GM23338 (cell line): Measurements from ENCODE around the gene FLT3. TPM values are rescaled to one million over a fixed set of nuclear protein-coding genes. Genes with fewer than 3 reads are reported as not detected.
A peak's percentile ranks its signal among the peaks of the same experiment; 100 is the strongest.

Experiments used
- ATAC-seq: fragments of 200-7000 bp; cut with Tn5 transposase; 3 replicates; pipeline ENCODE4 v1.9.1; 2020
- DNase-seq: peaks from one replicate; pipeline ENCODE4 v3.0.0-alpha.2; 2015; ENCODE audit warnings: low spot score
- H2AFZ ChIP-seq: fragments of 200-600 bp; sonication (generic); 2 replicates; pipeline ENCODE4 v1.8.0; 2016; ENCODE audit warnings: antibody characterized with exemption, mild to moderate bottlenecking, moderate library complexity
- H3F3A ChIP-seq: fragments of 200-600 bp; sonication (generic); replicated peaks from 2 replicates; pipeline ENCODE4 v1.8.0; 2017; ENCODE audit warnings: antibody characterized with exemption, mixed run types, low read depth
- H3K27ac ChIP-seq: fragments of 200-600 bp; sonication (generic); 2 replicates; pipeline ENCODE4 v1.6.1; 2016; ENCODE audit warnings: low read depth
- H3K27me3 ChIP-seq: fragments of 200-600 bp; sonication (generic); 2 replicates; pipeline ENCODE4 v1.8.0; 2016; ENCODE audit warnings: mild to moderate bottlenecking, mixed run types, moderate library complexity; ENCODE audit not compliant: insufficient read depth
- H3K36me3 ChIP-seq: fragments of 200-600 bp; sonication (generic); 2 replicates; pipeline ENCODE4 v1.8.0; 2016; ENCODE audit warnings: mild to moderate bottlenecking; ENCODE audit not compliant: insufficient read depth
- H3K4me1 ChIP-seq: fragments of 200-600 bp; sonication (generic); 2 replicates; pipeline ENCODE4 v1.8.0; 2016; ENCODE audit warnings: mild to moderate bottlenecking, moderate library complexity; ENCODE audit not compliant: insufficient read depth
- H3K4me2 ChIP-seq: fragments of 200-600 bp; sonication (generic); 2 replicates; pipeline ENCODE4 v1.7.1; 2017; ENCODE audit warnings: mixed run types
- H3K4me3 ChIP-seq: fragments of 200-600 bp; sonication (generic); 2 replicates; pipeline ENCODE4 v1.6.1; 2016; ENCODE audit warnings: mixed run types
- H3K79me2 ChIP-seq: fragments of 200-600 bp; sonication (generic); replicated peaks from 2 replicates; pipeline ENCODE4 v1.8.0; 2017; ENCODE audit warnings: mild to moderate bottlenecking; ENCODE audit not compliant: insufficient read depth
- H3K9me2 ChIP-seq: fragments of 200-600 bp; sonication (generic); 2 replicates; pipeline ENCODE4 v1.8.0; 2017; ENCODE audit not compliant: insufficient read depth
- H4K20me1 ChIP-seq: fragments of 200-600 bp; sonication (generic); replicated peaks from 2 replicates; pipeline ENCODE4 v1.8.0; 2017; ENCODE audit warnings: mild to moderate bottlenecking; ENCODE audit not compliant: insufficient read depth
- H3K27ac Mint-ChIP-seq: 2 replicates; pipeline ENCODE4 v1.8.0; 2020; ENCODE audit warnings: inconsistent platforms, mild to moderate bottlenecking, moderate library complexity, mixed read lengths
- H3K27me3 Mint-ChIP-seq: 3 replicates; pipeline ENCODE4 v1.8.0; 2022; ENCODE audit warnings: low read depth, mild to moderate bottlenecking, moderate library complexity, mixed read lengths, inconsistent platforms; ENCODE audit not compliant: insufficient read depth, poor library complexity
- H3K36me3 Mint-ChIP-seq: 3 replicates; pipeline ENCODE4 v1.8.0; 2021; ENCODE audit warnings: low read depth, mild to moderate bottlenecking, inconsistent platforms, moderate library complexity, mixed read lengths
- H3K4me1 Mint-ChIP-seq: 3 replicates; pipeline ENCODE4 v1.8.0; 2020; ENCODE audit warnings: mild to moderate bottlenecking, inconsistent platforms, mixed read lengths
- H3K4me3 Mint-ChIP-seq: 3 replicates; pipeline ENCODE4 v1.8.0; 2021; ENCODE audit warnings: moderate library complexity, mild to moderate bottlenecking, inconsistent platforms, mixed read lengths
- H3K9me3 Mint-ChIP-seq: 3 replicates; pipeline ENCODE4 v1.8.0; 2020; ENCODE audit warnings: moderate library complexity, mild to moderate bottlenecking, inconsistent platforms, mixed read lengths
- CREB1 ChIP-seq: fragments of 250-450 bp; sonication (Bioruptor Pico); IDR thresholded peaks from 2 replicates; pipeline ENCODE4 v1.5.0; 2020; ENCODE audit warnings: low read depth, mild to moderate bottlenecking, moderate library complexity
- ETS1 ChIP-seq: IDR thresholded peaks from 2 replicates; pipeline ENCODE4 v1.6.1; 2016; ENCODE audit warnings: antibody characterized with exemption
- EZH2 ChIP-seq: fragments of 200-600 bp; sonication (generic); IDR thresholded peaks from one replicate; pipeline ENCODE4 v1.8.0; 2017; ENCODE audit warnings: antibody characterized with exemption, mild to moderate bottlenecking, low read depth; ENCODE audit not compliant: unreplicated experiment
- EZH2phosphoT487 ChIP-seq: fragments of 200-600 bp; sonication (generic); IDR thresholded peaks from one replicate; pipeline ENCODE4 v1.8.1; 2018; ENCODE audit warnings: antibody characterized with exemption; ENCODE audit not compliant: unreplicated experiment
- JUNB ChIP-seq: IDR thresholded peaks from one replicate; pipeline ENCODE4 v1.6.1; 2016; ENCODE audit warnings: antibody characterized with exemption; ENCODE audit not compliant: unreplicated experiment
- NANOG ChIP-seq: IDR thresholded peaks from 2 replicates; pipeline ENCODE4 v1.6.1; 2016; ENCODE audit warnings: antibody characterized with exemption, borderline replicate concordance
- POLR2AphosphoS5 ChIP-seq: IDR thresholded peaks from 2 replicates; pipeline ENCODE4 v1.6.1; 2016; ENCODE audit warnings: antibody characterized with exemption, low read depth
- STAT1 ChIP-seq: IDR thresholded peaks from one replicate; pipeline ENCODE4 v1.6.1; 2016; ENCODE audit warnings: antibody characterized with exemption; ENCODE audit not compliant: unreplicated experiment
- ZNF114 ChIP-seq: fragments of 250-450 bp; sonication (Bioruptor Pico); IDR thresholded peaks from 2 replicates; pipeline ENCODE4 v1.5.0; 2020; ENCODE audit warnings: mild to moderate bottlenecking, moderate library complexity
- ZNF331 ChIP-seq: fragments of 250-450 bp; sonication (Bioruptor Pico); IDR thresholded peaks from 2 replicates; pipeline ENCODE4 v1.5.0; 2020; ENCODE audit warnings: low read depth, mild to moderate bottlenecking, moderate library complexity
- polyA plus RNA-seq: library from polyadenylated mRNA; unstranded; fragments of >200 nt; fragmentation: Nextera tagmentation; extraction: Ambion mirVana; gene quantifications from 2 replicates; pipeline ENCODE4 v1.2.1, GENCODE V29; 2016
- total RNA-seq: library from RNA; depleted of rRNA; stranded (reverse); fragments of >200 nt; shearing (Covaris generic); gene quantifications from 2 replicates; pipeline ENCODE4 v1.2.3, GENCODE V29; 2014
- TF ChIP-seq, protein P1 (sequence below), 2 experiments: fragments of 200-600 bp in 1 of 2; sonication (generic) in 1 of 2; conservative IDR thresholded peaks; 2 replicates each; pipeline versions ENCODE4 v1.5.1 to v1.6.1; 2016 to 2017; ENCODE audit warnings: antibody characterized with exemption in 2 of 2, low read depth in 2 of 2, mild to moderate bottlenecking in 2 of 2, moderate library complexity in 1 of 2

Gene FLT3
- total and polyA plus RNA-seq, 2 experiments from 2014 or later: 0.17 to 0.44 TPM

- H3K27ac Mint-ChIP-seq: no peak overlapping the region
- TF ChIP-seq POLR2AphosphoS5 (no peak), CREB1 (CRISPR knock-in tag) (no peak), EZH2 (peak; percentile 31), ETS1 (no peak), NANOG (no peak), EZH2phosphoT487 (no peak)
- no peaks in the 10 kb centered on the region; the same call in 2 of the 3 replicates for H3K36me3 Mint-ChIP-seq
- peak overlapping the region; percentile 40 for H3K4me3 ChIP-seq
- H4K20me1 ChIP-seq: peaks cover 47% of the 10 kb centered on the region
- ATAC-seq: no peak
- H3K27ac ChIP-seq: no peak overlapping the region
- peaks cover 55% of the 10 kb centered on the region for H3F3A ChIP-seq
- H3K79me2 ChIP-seq: no peaks in the 10 kb centered on the region
- H3K9me2 ChIP-seq: no peaks in the 10 kb centered on the region
- peaks cover 100% of the 10 kb centered on the region for H3K27me3 ChIP-seq
- H3K4me3 Mint-ChIP-seq: no peak overlapping the region
- H3K27me3 Mint-ChIP-seq: peaks cover 100% of the 10 kb centered on the region
- no peak for DNase-seq
- H3K4me1 Mint-ChIP-seq: peaks cover 48% of the 10 kb centered on the region
- no peaks in the 10 kb centered on the region; the same call in 1 of the 2 replicates for H3K36me3 ChIP-seq
- peaks cover 55% of the 10 kb centered on the region for H3K4me1 ChIP-seq
- peaks cover 3% of the 10 kb centered on the region; the same call in 1 of the 3 replicates for H3K9me3 Mint-ChIP-seq
- H2AFZ ChIP-seq: no peak overlapping the region
- H3K4me2 ChIP-seq: peak overlapping the region; percentile 73
Measured at GRCh38 chr13:27971776-27972477, 128.4 kb downstream of the FLT3 start.

GRCh38 chr13:27971236-27971645 is 129.1 kb downstream of the FLT3 start:
- no peak for TF ChIP-seq STAT1
- no peak for TF ChIP-seq ZNF114 (CRISPR knock-in tag)
- TF ChIP-seq POLR2AphosphoS5: peak; percentile 14; the same call in 1 of the 2 replicates
- TF ChIP-seq ZNF331 (CRISPR knock-in tag): no peak
- TF ChIP-seq EZH2: no peak
- TF ChIP-seq JUNB: no peak
- TF ChIP-seq, protein P1, sequence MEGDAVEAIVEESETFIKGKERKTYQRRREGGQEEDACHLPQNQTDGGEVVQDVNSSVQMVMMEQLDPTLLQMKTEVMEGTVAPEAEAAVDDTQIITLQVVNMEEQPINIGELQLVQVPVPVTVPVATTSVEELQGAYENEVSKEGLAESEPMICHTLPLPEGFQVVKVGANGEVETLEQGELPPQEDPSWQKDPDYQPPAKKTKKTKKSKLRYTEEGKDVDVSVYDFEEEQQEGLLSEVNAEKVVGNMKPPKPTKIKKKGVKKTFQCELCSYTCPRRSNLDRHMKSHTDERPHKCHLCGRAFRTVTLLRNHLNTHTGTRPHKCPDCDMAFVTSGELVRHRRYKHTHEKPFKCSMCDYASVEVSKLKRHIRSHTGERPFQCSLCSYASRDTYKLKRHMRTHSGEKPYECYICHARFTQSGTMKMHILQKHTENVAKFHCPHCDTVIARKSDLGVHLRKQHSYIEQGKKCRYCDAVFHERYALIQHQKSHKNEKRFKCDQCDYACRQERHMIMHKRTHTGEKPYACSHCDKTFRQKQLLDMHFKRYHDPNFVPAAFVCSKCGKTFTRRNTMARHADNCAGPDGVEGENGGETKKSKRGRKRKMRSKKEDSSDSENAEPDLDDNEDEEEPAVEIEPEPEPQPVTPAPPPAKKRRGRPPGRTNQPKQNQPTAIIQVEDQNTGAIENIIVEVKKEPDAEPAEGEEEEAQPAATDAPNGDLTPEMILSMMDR (conservative IDR thresholded peaks at IDR 0.05; ENCODE audit: low read depth in 2 of 2): no peak
- Mint-ChIP-seq H3K4me3 (peak overlapping the region; percentile 57), H3K27ac (no peak overlapping the region), H3K4me1 (peaks cover 52% of the 10 kb centered on the region), H3K9me3 (peaks cover 3% of the 10 kb centered on the region; the same call in 1 of the 3 replicates), H3K27me3 (peaks cover 100% of the 10 kb centered on the region), H3K36me3 (no peaks in the 10 kb centered on the region; the same call in 2 of the 3 replicates)
- Histone ChIP-seq H4K20me1 (peaks cover 42% of the 10 kb centered on the region), H3K4me1 (peaks cover 62% of the 10 kb centered on the region), H3K79me2 (no peaks in the 10 kb centered on the region), H3K4me3 (peak overlapping the region; percentile 40; the same call in 1 of the 2 replicates), H3K27me3 (peaks cover 100% of the 10 kb centered on the region), H3K4me2 (peak overlapping the region; percentile 73), H3F3A (peaks cover 49% of the 10 kb centered on the region), H3K27ac (no peak overlapping the region), H3K36me3 (no peaks in the 10 kb centered on the region; the same call in 1 of the 2 replicates), H2AFZ (no peak overlapping the region), H3K9me2 (no peaks in the 10 kb centered on the region)
- peak; percentile 26 for ATAC-seq
- peak; percentile 95 for DNase-seq
